ENCODE measurements around the gene AXIN2. TPM values are rescaled to one million over a fixed set of nuclear protein-coding genes. Genes with fewer than 3 reads are reported as not detected.
"Not testable (repeated sequence)": the region's sequence is repeated elsewhere in the genome, so short reads cannot be mapped to it uniquely, and the experiment has no call there.

Gene AXIN2
- total RNA-seq, 1 donor from 2014 or later = 0.27 TPM

DNA sequence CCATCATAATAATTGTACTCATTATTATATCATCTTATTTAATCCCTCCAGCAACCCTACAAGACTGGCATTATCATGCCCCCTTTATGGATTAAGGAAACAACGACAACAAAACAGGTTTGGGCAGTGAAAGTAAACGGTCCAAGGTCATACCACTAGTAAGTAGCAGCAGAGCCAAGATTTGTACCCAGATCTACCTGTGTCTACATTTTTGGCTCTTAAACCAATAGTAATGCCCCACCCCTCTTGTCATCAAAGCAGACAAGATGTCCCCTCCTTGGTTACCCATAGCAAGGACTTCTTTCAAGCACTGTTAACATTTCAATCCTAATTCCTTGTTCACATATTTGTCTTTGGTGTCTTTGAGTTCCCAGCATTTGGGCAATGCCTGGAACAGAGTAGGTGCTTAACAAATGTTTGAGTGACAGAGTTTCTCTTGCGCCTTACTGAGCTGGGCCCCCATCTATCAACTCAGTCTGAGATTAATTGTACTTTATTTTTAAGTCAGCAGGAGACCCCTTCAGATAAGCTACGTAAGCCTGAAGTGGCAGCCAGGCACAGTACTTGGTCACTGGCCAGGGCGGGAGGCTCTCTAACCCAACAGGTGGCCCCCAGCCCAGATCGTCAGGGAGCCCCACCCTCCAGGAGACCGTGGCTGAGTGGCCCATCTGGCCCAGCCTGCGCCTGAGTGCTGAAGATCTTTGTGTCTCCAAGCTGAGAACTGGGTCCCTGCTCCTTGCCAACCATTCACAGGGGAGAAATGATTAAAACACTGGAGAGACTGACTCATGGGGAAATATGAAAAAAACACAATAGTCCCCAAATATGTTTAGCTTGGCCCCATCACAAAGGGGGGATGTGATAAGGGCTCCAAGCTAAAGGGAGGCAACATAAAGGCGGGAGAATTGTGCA, 75.8 kb downstream of the AXIN2 start:
- CTCF ChIA-PET = no interaction called here
- TF ChIP-seq, protein P1, sequence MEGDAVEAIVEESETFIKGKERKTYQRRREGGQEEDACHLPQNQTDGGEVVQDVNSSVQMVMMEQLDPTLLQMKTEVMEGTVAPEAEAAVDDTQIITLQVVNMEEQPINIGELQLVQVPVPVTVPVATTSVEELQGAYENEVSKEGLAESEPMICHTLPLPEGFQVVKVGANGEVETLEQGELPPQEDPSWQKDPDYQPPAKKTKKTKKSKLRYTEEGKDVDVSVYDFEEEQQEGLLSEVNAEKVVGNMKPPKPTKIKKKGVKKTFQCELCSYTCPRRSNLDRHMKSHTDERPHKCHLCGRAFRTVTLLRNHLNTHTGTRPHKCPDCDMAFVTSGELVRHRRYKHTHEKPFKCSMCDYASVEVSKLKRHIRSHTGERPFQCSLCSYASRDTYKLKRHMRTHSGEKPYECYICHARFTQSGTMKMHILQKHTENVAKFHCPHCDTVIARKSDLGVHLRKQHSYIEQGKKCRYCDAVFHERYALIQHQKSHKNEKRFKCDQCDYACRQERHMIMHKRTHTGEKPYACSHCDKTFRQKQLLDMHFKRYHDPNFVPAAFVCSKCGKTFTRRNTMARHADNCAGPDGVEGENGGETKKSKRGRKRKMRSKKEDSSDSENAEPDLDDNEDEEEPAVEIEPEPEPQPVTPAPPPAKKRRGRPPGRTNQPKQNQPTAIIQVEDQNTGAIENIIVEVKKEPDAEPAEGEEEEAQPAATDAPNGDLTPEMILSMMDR (IDR thresholded peaks at IDR 0.05) = no peak
- DNase-seq = no peak
- H3K4me1 Mint-ChIP-seq = no peaks in the 10 kb centered on the region
- POLR2A ChIA-PET = no interaction called here
- no peak for ATAC-seq (ENCODE audit: low read depth)
- intact Hi-C loops (cut with micrococcal nuclease) = no loop called here
- no peak overlapping the region for H3K4me3 Mint-ChIP-seq
- H3K27ac Mint-ChIP-seq = no peak overlapping the region
- H3K9me3 Mint-ChIP-seq = no peaks in the 10 kb centered on the region
- no peaks in the 10 kb centered on the region for H3K36me3 Mint-ChIP-seq (ENCODE audit: low read depth)
- H3K27me3 Mint-ChIP-seq = peaks cover 8% of the 10 kb centered on the region

DNA sequence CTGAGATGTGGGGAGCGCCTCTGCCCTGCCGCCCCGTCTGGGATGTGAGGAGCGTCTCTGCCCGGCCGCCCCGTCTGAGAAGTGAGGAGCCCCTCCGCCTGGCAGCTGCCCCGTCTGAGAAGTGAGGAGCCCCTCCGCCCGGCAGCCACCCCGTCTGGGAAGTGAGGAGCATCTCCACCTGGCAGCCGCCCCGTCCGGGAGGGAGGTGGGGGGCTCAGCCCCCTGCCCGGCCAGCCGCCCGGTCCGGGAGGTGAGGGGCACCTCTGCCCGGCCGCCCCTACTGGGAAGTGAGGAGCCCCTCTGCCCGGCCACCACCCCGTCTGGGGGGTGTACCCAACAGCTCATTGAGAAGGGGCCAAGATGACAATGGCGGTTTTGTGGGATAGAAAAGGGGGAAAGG, 77.0 kb downstream of the AXIN2 start:
- H3K36me3 Mint-ChIP-seq (ENCODE audit: low read depth); intact Hi-C loops (cut with micrococcal nuclease); POLR2A ChIA-PET; H3K4me3 Mint-ChIP-seq; ATAC-seq (ENCODE audit: low read depth); DNase-seq; H3K27me3 Mint-ChIP-seq; CTCF ChIA-PET; H3K27ac Mint-ChIP-seq; H3K9me3 Mint-ChIP-seq; H3K4me1 Mint-ChIP-seq: not testable (repeated sequence)

GRCh38 chr17:65483438-65483837, 78.0 kb downstream of the AXIN2 start:
- POLR2A ChIA-PET = no interaction called here
- Mint-ChIP-seq H3K27ac (no peak overlapping the region), H3K9me3 (no peaks in the 10 kb centered on the region), H3K4me3 (no peak overlapping the region), H3K36me3 (ENCODE audit: low read depth) (no peaks in the 10 kb centered on the region), H3K4me1 (no peaks in the 10 kb centered on the region), H3K27me3 (peaks cover 8% of the 10 kb centered on the region)
- intact Hi-C loops (cut with micrococcal nuclease) = no loop called here
- CTCF ChIA-PET = no interaction called here
- TF ChIP-seq, protein P1 (IDR thresholded peaks at IDR 0.05) = no peak
- no peak for ATAC-seq (ENCODE audit: low read depth)
- DNase-seq = no peak

GRCh38 chr17:65482201-65482600, 79.2 kb downstream of the AXIN2 start:
- ChIA-PET POLR2A (no interaction called here), CTCF (no interaction called here)
- Mint-ChIP-seq H3K4me3 (no peak overlapping the region), H3K36me3 (ENCODE audit: low read depth) (no peaks in the 10 kb centered on the region), H3K27me3 (peaks cover 7% of the 10 kb centered on the region), H3K27ac (no peak overlapping the region), H3K9me3 (no peaks in the 10 kb centered on the region), H3K4me1 (no peaks in the 10 kb centered on the region)
- ATAC-seq (ENCODE audit: low read depth) (no peak), DNase-seq (no peak)
- intact Hi-C loops (cut with micrococcal nuclease) = no loop called here
- TF ChIP-seq, protein P1 (IDR thresholded peaks at IDR 0.05) = no peak

GRCh38 chr17:65479282-65479681, 82.2 kb downstream of the AXIN2 start:
- intact Hi-C loops (cut with micrococcal nuclease) = no loop called here
- DNase-seq = no peak
- Mint-ChIP-seq H3K27ac (no peak overlapping the region), H3K4me3 (no peak overlapping the region), H3K9me3 (peaks cover 4% of the 10 kb centered on the region), H3K27me3 (no peaks in the 10 kb centered on the region), H3K36me3 (ENCODE audit: low read depth) (no peaks in the 10 kb centered on the region), H3K4me1 (no peaks in the 10 kb centered on the region)
- ChIA-PET CTCF (no interaction called here), POLR2A (no interaction called here)
- no peak for ATAC-seq (ENCODE audit: low read depth)
- TF ChIP-seq, protein P1 (IDR thresholded peaks at IDR 0.05) = no peak
